ENCODE data around the gene EBI3. TPM values are rescaled to one million over a fixed set of nuclear protein-coding genes. Genes with fewer than 3 reads are reported as not detected.
A peak's percentile ranks its signal among the peaks of the same experiment; 100 is the strongest.
"Not testable (repeated sequence)": the region's sequence is repeated elsewhere in the genome, so short reads cannot be mapped to it uniquely, and the experiment has no call there.

Gene EBI3
- total and polyA plus RNA-seq, 2 experiments from 2014 or later: not detected

GRCh38 chr19:4284176-4284958 is 55.0 kb downstream of the EBI3 start:
- TF ChIP-seq, protein P1, sequence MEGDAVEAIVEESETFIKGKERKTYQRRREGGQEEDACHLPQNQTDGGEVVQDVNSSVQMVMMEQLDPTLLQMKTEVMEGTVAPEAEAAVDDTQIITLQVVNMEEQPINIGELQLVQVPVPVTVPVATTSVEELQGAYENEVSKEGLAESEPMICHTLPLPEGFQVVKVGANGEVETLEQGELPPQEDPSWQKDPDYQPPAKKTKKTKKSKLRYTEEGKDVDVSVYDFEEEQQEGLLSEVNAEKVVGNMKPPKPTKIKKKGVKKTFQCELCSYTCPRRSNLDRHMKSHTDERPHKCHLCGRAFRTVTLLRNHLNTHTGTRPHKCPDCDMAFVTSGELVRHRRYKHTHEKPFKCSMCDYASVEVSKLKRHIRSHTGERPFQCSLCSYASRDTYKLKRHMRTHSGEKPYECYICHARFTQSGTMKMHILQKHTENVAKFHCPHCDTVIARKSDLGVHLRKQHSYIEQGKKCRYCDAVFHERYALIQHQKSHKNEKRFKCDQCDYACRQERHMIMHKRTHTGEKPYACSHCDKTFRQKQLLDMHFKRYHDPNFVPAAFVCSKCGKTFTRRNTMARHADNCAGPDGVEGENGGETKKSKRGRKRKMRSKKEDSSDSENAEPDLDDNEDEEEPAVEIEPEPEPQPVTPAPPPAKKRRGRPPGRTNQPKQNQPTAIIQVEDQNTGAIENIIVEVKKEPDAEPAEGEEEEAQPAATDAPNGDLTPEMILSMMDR (IDR thresholded peaks at IDR 0.05; ENCODE audit: low read depth, low read length): no peak
- Histone ChIP-seq H3K4me3 (no peak overlapping the region), H3K27ac (no peak overlapping the region), H3K9me3 (ENCODE audit: low read depth) (no peaks in the 10 kb centered on the region), H3K36me3 (no peaks in the 10 kb centered on the region), H3K4me1 (ENCODE audit: low read depth) (no peaks in the 10 kb centered on the region), H3K27me3 (no peaks in the 10 kb centered on the region)
- peak in 1 of 2 donors; percentile 69 for DNase-seq (ENCODE audit: low read depth in 1 of 2, low spot score in 1 of 2)

- H3K36me3 ChIP-seq: no peaks in the 10 kb centered on the region
- no peaks in the 10 kb centered on the region for H3K9me3 ChIP-seq (ENCODE audit: low read depth)
- H3K4me3 ChIP-seq: no peak overlapping the region
- no peak overlapping the region for H3K27ac ChIP-seq
- no peaks in the 10 kb centered on the region for H3K27me3 ChIP-seq
- TF ChIP-seq, protein P1 (IDR thresholded peaks at IDR 0.05; ENCODE audit: low read depth, low read length): no peak
- no peaks in the 10 kb centered on the region for H3K4me1 ChIP-seq (ENCODE audit: low read depth)
- DNase-seq (ENCODE audit: low read depth in 1 of 2, low spot score in 1 of 2): no peak
Observed at GRCh38 chr19:4284974-4285373, 55.7 kb downstream of the EBI3 start.

DNA sequence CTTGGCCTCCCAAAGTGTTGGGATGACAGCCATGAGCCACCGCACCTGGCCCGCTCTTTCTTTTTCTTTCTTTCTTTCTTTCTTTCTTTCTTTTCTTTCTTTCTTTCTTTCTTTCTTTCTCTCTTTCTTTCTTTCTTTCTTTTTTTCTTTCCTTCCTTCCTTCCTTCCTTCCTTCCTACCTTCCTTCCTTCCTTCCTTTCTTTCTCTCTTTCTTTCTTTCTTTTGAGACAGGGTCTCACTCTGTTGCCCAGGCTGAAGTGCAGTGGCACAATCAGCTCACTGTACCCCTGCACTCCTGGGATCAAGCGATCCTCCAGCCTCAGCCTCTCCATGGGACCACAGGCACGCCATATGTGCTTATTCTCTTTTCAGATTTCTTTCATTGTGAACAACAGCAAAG is 56.8 kb downstream of the EBI3 start:
- H3K9me3 ChIP-seq (ENCODE audit: low read depth); H3K4me1 ChIP-seq (ENCODE audit: low read depth); H3K27me3 ChIP-seq; H3K36me3 ChIP-seq; H3K4me3 ChIP-seq; H3K27ac ChIP-seq; DNase-seq (ENCODE audit: low read depth in 1 of 2, low spot score in 1 of 2): not testable (repeated sequence)

Other genes with a start within 250 kb of the EBI3 start
- 2,213 and 2,849 TPM in 2 replicates for gene EEF2, start 244.1 kb upstream of the EBI3 start, total RNA-seq
- gene EEF2, start 244.1 kb upstream of the EBI3 start, polyA plus RNA-seq: 316 and 530 TPM in 2 replicates
- gene PIAS4, start 221.8 kb upstream of the EBI3 start, total RNA-seq: 32.6 and 35.4 TPM in 2 replicates
- gene PIAS4, start 221.8 kb upstream of the EBI3 start, polyA plus RNA-seq: 9.6 and 11.3 TPM in 2 replicates
- 14.6 and 20.5 TPM in 2 replicates for gene ZBTB7A, start 162.6 kb upstream of the EBI3 start, total RNA-seq
- 17.2 and 18.6 TPM in 2 replicates for gene ZBTB7A, start 162.6 kb upstream of the EBI3 start, polyA plus RNA-seq
- 220 and 240 TPM in 2 replicates for gene MAP2K2, start 105.4 kb upstream of the EBI3 start, total RNA-seq
- gene MAP2K2, start 105.4 kb upstream of the EBI3 start, polyA plus RNA-seq: 217 and 219 TPM in 2 replicates
- gene CREB3L3, start 75.9 kb upstream of the EBI3 start, total RNA-seq: not detected in 2 replicates
- not detected in 2 replicates for gene CREB3L3, start 75.9 kb upstream of the EBI3 start, polyA plus RNA-seq
- 29.5 and 34.2 TPM in 2 replicates for gene SIRT6, start 47.0 kb upstream of the EBI3 start, total RNA-seq
- gene SIRT6, start 47.0 kb upstream of the EBI3 start, polyA plus RNA-seq: 8.8 and 11.3 TPM in 2 replicates
- gene ANKRD24, start 46.8 kb upstream of the EBI3 start, total RNA-seq: 4.6 and 7.4 TPM in 2 replicates
- 3.5 and 6.2 TPM in 2 replicates for gene ANKRD24, start 46.8 kb upstream of the EBI3 start, polyA plus RNA-seq
- 27.5 and 30.4 TPM in 2 replicates for gene YJU2, start 17.6 kb downstream of the EBI3 start, total RNA-seq
- 19.1 and 24.7 TPM in 2 replicates for gene YJU2, start 17.6 kb downstream of the EBI3 start, polyA plus RNA-seq
- 78.4 and 144 TPM in 2 replicates for gene SHD, start 49.7 kb downstream of the EBI3 start, total RNA-seq
- gene SHD, start 49.7 kb downstream of the EBI3 start, polyA plus RNA-seq: 93.2 and 129 TPM in 2 replicates
- gene TMIGD2, start 72.9 kb downstream of the EBI3 start, total RNA-seq: 0.92 and 2.5 TPM in 2 replicates
- gene TMIGD2, start 72.9 kb downstream of the EBI3 start, polyA plus RNA-seq: 0.84 and 2.9 TPM in 2 replicates
- gene FSD1, start 75.1 kb downstream of the EBI3 start, total RNA-seq: 16.3 and 24.7 TPM in 2 replicates
- 18.5 and 23.2 TPM in 2 replicates for gene FSD1, start 75.1 kb downstream of the EBI3 start, polyA plus RNA-seq
- gene STAP2, start 109.3 kb downstream of the EBI3 start, total RNA-seq: 12.3 and 18.0 TPM in 2 replicates
- 18.7 and 20.3 TPM in 2 replicates for gene STAP2, start 109.3 kb downstream of the EBI3 start, polyA plus RNA-seq
- gene MPND, start 114.0 kb downstream of the EBI3 start, total RNA-seq: 14.4 and 19.8 TPM in 2 replicates
- 19.2 and 24.3 TPM in 2 replicates for gene MPND, start 114.0 kb downstream of the EBI3 start, polyA plus RNA-seq
- gene SH3GL1, start 171.0 kb downstream of the EBI3 start, total RNA-seq: 87.2 and 97.9 TPM in 2 replicates
- 92.6 and 92.8 TPM in 2 replicates for gene SH3GL1, start 171.0 kb downstream of the EBI3 start, polyA plus RNA-seq
- 15.3 and 20.0 TPM in 2 replicates for gene CHAF1A, start 173.1 kb downstream of the EBI3 start, total RNA-seq
- 19.7 and 38.9 TPM in 2 replicates for gene CHAF1A, start 173.1 kb downstream of the EBI3 start, polyA plus RNA-seq
- gene UBXN6, start 228.3 kb downstream of the EBI3 start, total RNA-seq: 147 and 192 TPM in 2 replicates
- 33.7 and 46.2 TPM in 2 replicates for gene UBXN6, start 228.3 kb downstream of the EBI3 start, polyA plus RNA-seq
- 186 and 246 TPM in 2 replicates for gene HDGFL2, start 242.8 kb downstream of the EBI3 start, total RNA-seq
- gene HDGFL2, start 242.8 kb downstream of the EBI3 start, polyA plus RNA-seq: 123 and 140 TPM in 2 replicates